BE2C (cell line): ENCODE data around the gene PDCD7. TPM values are rescaled to one million over a fixed set of nuclear protein-coding genes. Genes with fewer than 3 reads are reported as not detected.
"Not testable (repeated sequence)": the region's sequence is repeated elsewhere in the genome, so short reads cannot be mapped to it uniquely, and the experiment has no call there.

Experiments used
- DNase-seq: peaks from one replicate; pipeline ENCODE4 v3.0.0-alpha.2; 2020
- H3K27me3 ChIP-seq: fragments of 250-450 bp; sonication (Bioruptor Pico); 2 replicates; pipeline ENCODE4 v1.5.1; 2020; ENCODE audit warnings: mild to moderate bottlenecking
- H3K36me3 ChIP-seq: fragments of 250-450 bp; sonication (Bioruptor Pico); 2 replicates; pipeline ENCODE4 v1.5.1; 2020; ENCODE audit warnings: mild to moderate bottlenecking
- H3K4me1 ChIP-seq: fragments of 250-450 bp; sonication (Bioruptor Pico); 2 replicates; pipeline ENCODE4 v1.5.1; 2020
- H3K4me3 ChIP-seq: 2 replicates; pipeline ENCODE4 v1.5.1; 2011; ENCODE audit warnings: low read depth, low read length
- H3K9me3 ChIP-seq: fragments of 250-450 bp; sonication (Bioruptor Pico); 2 replicates; pipeline ENCODE4 v1.5.1; 2020
- CTCF ChIP-seq: IDR thresholded peaks from 2 replicates; pipeline ENCODE4 v1.5.1; 2012; ENCODE audit warnings: mild to moderate bottlenecking, low read depth, low read length
- polyA plus RNA-seq: library from polyadenylated mRNA; unstranded; fragments of >200 nt; gene quantifications from one replicate; pipeline ENCODE4 v1.2.1, GENCODE V29; 2012; ENCODE audit warnings: low read depth, missing spikeins; ENCODE audit not compliant: insufficient read length, insufficient read depth

Gene PDCD7
- polyA plus RNA-seq, result 19.6 TPM

DNA sequence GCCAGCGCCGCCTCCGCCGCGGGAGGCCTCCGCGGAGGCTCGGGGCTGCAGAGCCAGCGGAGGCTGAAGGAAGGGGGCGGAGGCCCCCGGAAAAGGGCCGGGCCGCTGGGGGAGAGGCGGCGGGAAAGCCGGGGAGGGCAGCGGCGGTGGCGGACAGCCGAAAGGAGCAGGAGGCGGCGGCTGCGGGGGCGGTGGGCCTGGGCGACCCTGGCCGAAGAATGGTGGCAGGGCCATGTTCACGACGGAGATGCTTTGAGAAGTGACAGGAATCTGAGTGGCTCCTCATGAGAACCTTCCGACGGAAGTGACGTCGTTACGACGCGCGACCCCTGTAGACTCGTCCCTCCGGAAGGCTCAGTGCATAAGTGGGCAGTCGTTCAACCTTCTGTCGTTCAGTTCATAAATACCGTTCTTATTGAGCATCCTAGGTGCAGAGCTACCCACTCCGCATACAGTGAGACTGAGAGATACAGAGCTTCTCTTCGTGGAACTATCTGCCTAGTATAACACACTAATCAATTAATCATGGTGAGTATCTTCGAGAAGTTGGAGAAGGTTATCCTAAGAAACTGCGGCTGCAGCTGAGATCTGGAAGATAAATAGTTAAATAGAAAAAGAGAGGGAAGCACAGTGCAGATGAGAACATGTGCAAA is at the start of gene PDCD7:
PDCD7 (minus strand) TSS at position 261 of the 653 bp plus-strand sequence; CDS start at position 234, 27 bp downstream.
- H3K4me1 ChIP-seq, result no peaks in the 10 kb centered on the region; the same call in 1 of the 2 replicates
- H3K9me3 ChIP-seq, result no peaks in the 10 kb centered on the region
- no peak for TF ChIP-seq CTCF
- H3K27me3 ChIP-seq, result no peaks in the 10 kb centered on the region
- peaks cover 16% of the 10 kb centered on the region for H3K36me3 ChIP-seq
- peak within 1 kb of the TSS; percentile 90 for H3K4me3 ChIP-seq
- DNase-seq, result peak; percentile 89

GRCh38 chr15:65182538-65182937 is 48.9 kb upstream of the PDCD7 start:
- TF ChIP-seq CTCF, result no peak
- no peak for DNase-seq
- Histone ChIP-seq H3K4me1 (no peaks in the 10 kb centered on the region; the same call in 1 of the 2 replicates), H3K36me3 (peaks cover 27% of the 10 kb centered on the region), H3K9me3 (no peaks in the 10 kb centered on the region), H3K27me3 (no peaks in the 10 kb centered on the region), H3K4me3 (no peak overlapping the region)

DNA sequence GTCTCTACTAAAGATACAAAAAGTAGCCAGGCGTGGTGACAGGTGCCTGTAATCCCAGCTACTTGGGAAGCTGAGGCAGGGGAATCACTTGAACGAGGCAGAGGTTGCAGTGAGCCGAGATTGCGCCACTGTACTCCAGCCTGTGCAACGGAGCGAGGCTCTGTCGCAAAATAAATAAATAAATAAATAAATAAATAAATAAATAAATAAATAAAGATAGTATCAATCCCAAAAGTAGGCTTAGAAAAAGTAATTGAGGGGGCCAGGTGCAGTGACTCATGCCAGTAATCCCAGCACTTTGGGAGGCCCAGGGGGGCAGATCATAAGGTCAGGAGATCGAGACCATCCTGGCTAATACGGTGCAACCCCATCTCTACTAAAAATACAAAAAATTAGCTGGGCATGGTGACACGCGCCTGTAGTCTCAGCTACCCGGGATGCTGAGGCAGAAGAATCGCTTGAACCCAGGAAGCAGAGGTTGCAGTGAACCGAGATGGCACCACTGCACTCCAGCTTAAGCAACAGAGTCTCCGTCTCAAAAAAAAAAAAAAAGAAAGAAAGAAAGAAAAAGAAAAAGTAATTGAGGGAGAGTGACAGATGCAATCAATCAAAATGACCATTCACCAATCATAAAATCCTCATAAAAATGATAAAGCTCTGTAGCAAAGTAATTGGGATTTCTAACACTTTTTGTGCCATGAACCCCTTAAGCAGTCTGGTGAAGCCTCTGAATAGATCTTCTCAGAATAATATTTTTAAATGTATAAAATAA is 48.2 kb upstream of the PDCD7 start:
- H3K9me3 ChIP-seq, H3K4me1 ChIP-seq, H3K4me3 ChIP-seq, H3K27me3 ChIP-seq, DNase-seq: not testable (repeated sequence)
- H3K36me3 ChIP-seq, result peaks cover 33% of the 10 kb centered on the region

DNA sequence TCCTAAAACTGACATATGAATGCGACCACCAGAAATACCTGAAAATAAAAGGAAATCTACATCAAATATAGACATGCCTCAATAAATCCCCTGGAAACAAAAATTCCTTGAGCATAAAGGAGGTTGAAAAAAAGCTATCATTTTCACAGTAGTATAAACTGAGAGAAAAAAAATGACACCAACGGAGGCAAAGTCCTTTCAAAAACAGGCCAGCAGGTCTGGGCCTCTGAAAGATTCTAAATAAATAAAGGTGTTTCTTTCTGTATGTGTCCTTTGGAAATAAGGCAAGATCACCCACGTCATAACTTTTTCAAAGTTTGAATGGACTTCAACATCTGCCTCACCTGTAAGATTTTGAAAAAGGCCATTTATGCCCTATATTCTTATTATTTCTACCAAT is 46.6 kb upstream of the PDCD7 start:
- TF ChIP-seq CTCF, result no peak
- H3K4me1 ChIP-seq, result no peaks in the 10 kb centered on the region; the same call in 1 of the 2 replicates
- H3K4me3 ChIP-seq, result no peak overlapping the region
- H3K36me3 ChIP-seq, result peaks cover 44% of the 10 kb centered on the region
- no peaks in the 10 kb centered on the region for H3K27me3 ChIP-seq
- DNase-seq, result no peak
- H3K9me3 ChIP-seq, result no peaks in the 10 kb centered on the region

- DNase-seq, result no peak
- Histone ChIP-seq H3K27me3 (no peaks in the 10 kb centered on the region), H3K4me1 (no peaks in the 10 kb centered on the region), H3K36me3 (peaks cover 58% of the 10 kb centered on the region), H3K9me3 (no peaks in the 10 kb centered on the region), H3K4me3 (no peak overlapping the region)
- no peak for TF ChIP-seq CTCF
These were observed 44.3 kb upstream of the PDCD7 start for GRCh38 chr15:65177901-65178300.

- Histone ChIP-seq H3K36me3 (peaks cover 68% of the 10 kb centered on the region), H3K27me3 (no peaks in the 10 kb centered on the region), H3K4me3 (no peak overlapping the region), H3K4me1 (no peaks in the 10 kb centered on the region), H3K9me3 (no peaks in the 10 kb centered on the region)
- DNase-seq, result no peak
- TF ChIP-seq CTCF, result no peak
These were observed 42.4 kb upstream of the PDCD7 start for GRCh38 chr15:65176056-65176455.
